HepG2 (cell line): ENCODE measurements around the gene GRM7. TPM values are rescaled to one million over a fixed set of nuclear protein-coding genes. Genes with fewer than 3 reads are reported as not detected.
A peak's percentile ranks its signal among the peaks of the same experiment; 100 is the strongest.

Experiments used
- ATAC-seq: fragments of 200-7000 bp; cut with Tn5 transposase; 3 replicates; pipeline ENCODE4 v1.9.1; 2020; ENCODE audit warnings: mild to moderate bottlenecking, moderate library complexity
- BruUV-seq: library from RNA; stranded (reverse); fragments of 400-500 nt; replicated peaks from 2 replicates; lab custom pipeline; 2021; lab: Mats Ljungman, UMichigan
- CTCF ChIA-PET: fragments of 300-600 bp; formaldehyde crosslinking; extraction: SDS; loops from one replicate; lab custom pipeline; 2021; ENCODE audit warnings: low total read pairs, inconsistent platforms, low intra/inter-chr PET ratio; lab: Yijun Ruan, JAX
- POLR2A ChIA-PET: fragments of 350-600 bp; sonication (Branson Sonifier 250); formaldehyde crosslinking; loops from one replicate; lab custom pipeline; 2020; ENCODE audit warnings: antibody characterized with exemption, inconsistent platforms; lab: Yijun Ruan, JAX
- DNase-seq: peaks from one replicate; pipeline ENCODE4 v3.0.0-alpha.2; 2015; ENCODE audit warnings: low spot score
- FAIRE-seq: peaks from 3 replicates; lab custom pipeline; 2011; peaks lifted over from hg19 to GRCh38; lab: Jason Lieb, UNC
- H2AFZ ChIP-seq: one replicate; pipeline ENCODE4 v1.6.1; 2011; ENCODE audit warnings: low read length, inconsistent platforms
- H3K27ac ChIP-seq: fragments of 300-600 bp; 3 replicates; pipeline ENCODE4 v1.8.0; 2011; ENCODE audit warnings: mixed run types, mild to moderate bottlenecking, mixed read lengths, low read length, inconsistent platforms; ENCODE audit not compliant: insufficient read depth; ENCODE audit errors: extremely low read length
- H3K27me3 ChIP-seq, 2 experiments: fragments of 200-600 bp in 1 of 2; 2 replicates in 1 of 2; 3 replicates in 1 of 2; pipeline versions ENCODE4 v1.6.0 to v1.8.0; 2011; ENCODE audit warnings: low read length in 2 of 2, mild to moderate bottlenecking in 2 of 2, moderate library complexity in 2 of 2, inconsistent platforms in 1 of 2; ENCODE audit not compliant: insufficient read depth in 2 of 2, control insufficient read depth in 1 of 2
- H3K36me3 ChIP-seq, 2 experiments: fragments of 200-600 bp in 1 of 2; replicated peaks in 1 of 2; 2 replicates in 1 of 2; 3 replicates in 1 of 2; pipeline versions ENCODE4 v1.5.1 to v1.8.0; 2011; ENCODE audit warnings: low read length in 2 of 2, inconsistent platforms in 1 of 2; ENCODE audit not compliant: insufficient read depth in 2 of 2, control insufficient read depth in 1 of 2
- H3K4me1 ChIP-seq: 2 replicates; pipeline ENCODE4 v1.5.1; 2012; ENCODE audit warnings: low read length, inconsistent platforms; ENCODE audit not compliant: insufficient read depth
- H3K4me2 ChIP-seq: 2 replicates; pipeline ENCODE4 v1.6.0; 2011; ENCODE audit warnings: low read depth, low read length, inconsistent platforms
- H3K4me3 ChIP-seq, 3 experiments: fragments of 200-600 bp in 1 of 3; sonication (generic), shearing (Covaris generic) in 1 of 3; replicated peaks in 1 of 3; 2 replicates each; pipeline ENCODE4 v1.5.1; 2011 to 2016; ENCODE audit warnings: low read length in 3 of 3, inconsistent platforms in 2 of 3, low read depth in 2 of 3, mild to moderate bottlenecking in 2 of 3, control low read depth in 1 of 3, mixed read lengths in 1 of 3; ENCODE audit not compliant: insufficient read depth in 1 of 3
- H3K79me2 ChIP-seq: one replicate; pipeline ENCODE4 v1.6.1; 2011; ENCODE audit warnings: low read length, inconsistent platforms; ENCODE audit not compliant: insufficient read depth
- H3K9ac ChIP-seq: 2 replicates; pipeline ENCODE4 v1.6.0; 2011; ENCODE audit warnings: mild to moderate bottlenecking, low read depth, low read length, inconsistent platforms; ENCODE audit not compliant: insufficient read depth
- H3K9me3 ChIP-seq: 2 replicates; pipeline ENCODE4 v1.5.1; 2012; ENCODE audit warnings: mild to moderate bottlenecking, low read length
- H4K20me1 ChIP-seq: 2 replicates; pipeline ENCODE4 v1.6.0; 2011; ENCODE audit warnings: inconsistent platforms, mild to moderate bottlenecking, low read length, moderate library complexity; ENCODE audit not compliant: insufficient read depth
- CEBPB ChIP-seq: IDR thresholded peaks from 2 replicates; pipeline ENCODE4 v1.6.1; 2011; ENCODE audit warnings: low read depth, low read length, improper control_type of control experiment, borderline replicate concordance
- ETS1 ChIP-seq: sonication (generic); formaldehyde crosslinking; IDR thresholded peaks from 2 replicates; pipeline ENCODE4 v1.4.0; 2020; ENCODE audit warnings: missing genetic modification reagents
- ZNF574 ChIP-seq: sonication (generic); formaldehyde crosslinking; IDR thresholded peaks from 2 replicates; pipeline ENCODE4 v1.4.0; 2020; ENCODE audit warnings: missing genetic modification reagents
- WGBS: methylation state at CpG from one replicate; pipeline ENCODE4 v1.1.6; 2017; ENCODE audit warnings: low lambda C conversion rate; 5-methylcytosine and 5-hydroxymethylcytosine counted together
- in situ Hi-C: cut with HindIII; loops from 2 replicates; pipeline ENCODE4 v1.10.0; 2017; ENCODE audit warnings: low pct_unique_long_range_greater_than_20kb; ENCODE audit not compliant: extremely low pct_ligation_motif_present
- intact Hi-C: fragments of 100-400 bp; cut with micrococcal nuclease; formaldehyde crosslinking; loops from one replicate; pipeline ENCODE4 v1.10.0; 2022; ENCODE audit not compliant: unreplicated experiment
- polyA plus RNA-seq, 8 experiments: library from polyadenylated mRNA; depleted of rRNA in 3 of 8; stranded (reverse) in 7 of 8; unstranded in 1 of 8; fragments of >200 nt; fragmentation: Illumina TruSeq in 4 of 8; extraction: Trizol in 4 of 8; gene quantifications; 2 replicates each; pipeline versions ENCODE4 v1.2.1 to v1.2.3, GENCODE V29; 2011 to 2016; ENCODE audit warnings: low read depth in 4 of 8, missing spikeins in 1 of 8, mixed read lengths in 1 of 8; ENCODE audit not compliant: insufficient read depth in 1 of 8
- total RNA-seq, 5 experiments: library from RNA; depleted of rRNA; stranded (reverse); fragments of >200 nt; fragmentation: Illumina TruSeq; extraction: Trizol; gene quantifications; 2 replicates each; pipeline ENCODE4 v1.2.3, GENCODE V29; 2016; ENCODE audit warnings: low read depth in 1 of 5

The GRM7 gene
- total and polyA plus RNA-seq, 2 of the 13 experiments (the other 11 are each of a cell fraction or from before 2014, with no cell fraction given): not detected

DNA sequence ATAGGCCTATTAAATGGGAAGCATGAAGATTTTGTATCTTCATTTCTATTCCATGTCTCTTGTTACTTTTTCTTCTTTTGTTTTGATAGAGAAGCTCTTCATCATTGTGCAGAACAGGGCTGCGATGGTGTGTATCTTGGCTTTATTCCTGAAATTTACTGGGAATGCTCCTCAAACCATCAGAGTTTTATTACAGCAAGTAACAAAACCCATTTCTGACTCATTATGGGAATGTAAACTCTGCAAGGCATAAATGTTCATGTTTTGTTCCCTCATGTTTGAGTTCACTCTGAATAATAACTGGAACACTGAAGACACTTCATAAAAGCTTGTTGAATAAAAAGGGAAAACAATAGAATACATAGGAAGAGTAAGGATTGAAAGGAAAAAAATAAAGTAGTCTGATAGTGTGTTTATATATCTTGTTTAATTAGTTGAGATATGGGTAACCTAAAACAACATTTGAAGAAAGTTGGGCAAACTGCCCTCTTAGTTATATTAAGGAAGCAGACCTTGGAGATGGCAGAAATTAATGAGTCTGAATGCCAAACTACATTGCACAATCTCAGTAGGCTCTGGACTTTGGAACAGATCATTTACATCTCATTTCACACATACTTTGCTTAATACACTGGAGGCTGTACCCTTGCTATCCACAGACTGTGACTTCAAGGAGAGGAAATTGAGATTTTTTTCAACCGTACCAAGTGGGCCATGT is 521.5 kb downstream of the GRM7 start:
- Histone ChIP-seq H3K27ac (no peak overlapping the region), H3K27me3 (no peaks in the 10 kb centered on the region), H2AFZ (no peak overlapping the region), H3K79me2 (no peaks in the 10 kb centered on the region), H3K36me3 (no peaks in the 10 kb centered on the region), H3K9ac (no peak overlapping the region), H4K20me1 (no peaks in the 10 kb centered on the region), H3K4me3 (no peak overlapping the region), H3K9me3 (peaks cover 48% of the 10 kb centered on the region), H3K4me1 (no peaks in the 10 kb centered on the region), H3K4me2 (no peak overlapping the region)
- intact Hi-C loops (no loop called here), in situ Hi-C loops (no loop called here)
- TF ChIP-seq CEBPB (peak; percentile 17; the same call in 1 of the 2 replicates), ZNF574 (CRISPR knock-in tag) (no peak), ETS1 (CRISPR knock-in tag) (no peak)
- ChIA-PET CTCF (no interaction called here), POLR2A (no interaction called here)
- no peak for FAIRE-seq
- WGBS: 5% methylated on average over 2 of the region's 2 CpGs
- DNase-seq: no peak
- no peak for ATAC-seq
- BruUV-seq: no TSS peak
